Spleen (tissue), 7 donors: Measurements from ENCODE around the gene SCRN2.

Experiments used
- POLR2A ChIP-seq, 3 donors: fragments of 450-650 bp; IDR thresholded peaks; one replicate each; pipeline ENCODE4 v1.5.1; 2017; ENCODE audit warnings: antibody characterized with exemption in 3 of 3, mild to moderate bottlenecking in 1 of 3
- TF ChIP-seq, protein P1 (sequence below), 11 experiments: fragments of 200-600 bp in 7 of 11; fragments of 450-650 bp in 4 of 11; sonication (generic) in 4 of 11; IDR thresholded peaks in 8 of 11; conservative IDR thresholded peaks in 3 of 11; 1 replicate in 7 of 11; 2 replicates in 4 of 11; pipeline versions ENCODE4 v1.4.0 to v1.8.0; 2016 to 2021; ENCODE audit warnings: antibody characterized with exemption in 11 of 11, inconsistent platforms in 4 of 11, mild to moderate bottlenecking in 1 of 11
- donor health status: DM: no; HTN: no; CAD: no; lungs with moderate emphysema.
- donor health status: DM: no; HTN: no; CAD: no.
- donor health status: DM: no; HTN: no; CAD: no.

- TF ChIP-seq POLR2A (IDR thresholded peaks at IDR 0.05): no peak
- TF ChIP-seq, protein P1, sequence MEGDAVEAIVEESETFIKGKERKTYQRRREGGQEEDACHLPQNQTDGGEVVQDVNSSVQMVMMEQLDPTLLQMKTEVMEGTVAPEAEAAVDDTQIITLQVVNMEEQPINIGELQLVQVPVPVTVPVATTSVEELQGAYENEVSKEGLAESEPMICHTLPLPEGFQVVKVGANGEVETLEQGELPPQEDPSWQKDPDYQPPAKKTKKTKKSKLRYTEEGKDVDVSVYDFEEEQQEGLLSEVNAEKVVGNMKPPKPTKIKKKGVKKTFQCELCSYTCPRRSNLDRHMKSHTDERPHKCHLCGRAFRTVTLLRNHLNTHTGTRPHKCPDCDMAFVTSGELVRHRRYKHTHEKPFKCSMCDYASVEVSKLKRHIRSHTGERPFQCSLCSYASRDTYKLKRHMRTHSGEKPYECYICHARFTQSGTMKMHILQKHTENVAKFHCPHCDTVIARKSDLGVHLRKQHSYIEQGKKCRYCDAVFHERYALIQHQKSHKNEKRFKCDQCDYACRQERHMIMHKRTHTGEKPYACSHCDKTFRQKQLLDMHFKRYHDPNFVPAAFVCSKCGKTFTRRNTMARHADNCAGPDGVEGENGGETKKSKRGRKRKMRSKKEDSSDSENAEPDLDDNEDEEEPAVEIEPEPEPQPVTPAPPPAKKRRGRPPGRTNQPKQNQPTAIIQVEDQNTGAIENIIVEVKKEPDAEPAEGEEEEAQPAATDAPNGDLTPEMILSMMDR (IDR thresholded peaks at IDR 0.05 in 8 of 11, conservative IDR thresholded peaks at IDR 0.05 in 3 of 11): no peak
Observed at GRCh38 chr17:47803751-47804150, 37.3 kb downstream of the SCRN2 start.
